Measurements from ENCODE around the gene REC8.

The REC8 gene

DNA sequence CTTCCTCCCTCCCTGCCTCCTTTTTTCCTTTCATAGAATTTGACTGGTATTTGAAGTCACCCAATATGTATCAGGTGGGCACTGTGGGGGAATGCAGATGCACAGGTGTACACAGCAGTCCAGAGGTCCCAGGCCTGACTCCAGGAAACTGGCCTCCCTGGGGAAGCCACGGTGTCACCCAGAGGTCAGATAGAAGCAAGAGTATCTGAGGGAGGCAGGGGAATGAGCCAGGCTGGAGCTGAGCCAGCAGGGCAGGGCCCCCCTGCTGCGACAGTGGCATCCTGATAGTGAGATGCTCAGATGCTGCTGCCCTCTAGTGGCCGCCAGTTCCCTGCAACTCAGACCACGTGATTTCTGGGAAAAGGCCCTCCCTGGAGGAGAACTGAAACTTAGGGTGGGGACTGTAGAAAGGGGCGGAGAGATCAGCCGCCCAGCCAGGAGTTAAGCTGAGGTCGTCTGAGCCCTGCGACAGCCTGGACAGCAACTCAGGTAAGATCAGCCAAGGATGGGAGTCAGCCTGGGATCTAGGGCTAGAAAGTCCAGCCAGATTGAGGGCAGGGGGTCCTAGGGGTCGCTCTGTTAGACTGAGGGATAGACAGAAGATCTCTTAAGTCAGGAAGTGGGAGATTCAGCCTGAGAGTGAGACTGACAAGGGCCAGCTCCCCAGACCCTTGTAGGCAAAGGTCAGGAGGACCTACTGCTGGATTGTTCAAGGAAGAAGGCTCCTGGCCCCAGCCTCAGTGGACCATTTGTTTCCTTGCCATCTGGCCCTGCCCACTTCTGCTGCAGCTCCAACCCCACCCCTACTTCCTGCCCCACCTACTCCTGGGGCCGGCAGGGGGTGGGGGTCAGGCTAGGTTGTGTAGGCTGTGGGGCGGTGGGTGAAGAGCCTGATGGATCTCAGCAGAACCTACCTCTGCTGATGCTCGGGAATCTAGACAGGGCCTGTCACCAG is 10.8 kb upstream of the REC8 start, which contains the start of gene IRF9:
TSS of gene IRF9 (plus strand) at position 416 of the 955 bp plus-strand sequence. CDS start 880 bp downstream, outside the sequence.
- peak; percentile 92 for DNase-seq

DNA sequence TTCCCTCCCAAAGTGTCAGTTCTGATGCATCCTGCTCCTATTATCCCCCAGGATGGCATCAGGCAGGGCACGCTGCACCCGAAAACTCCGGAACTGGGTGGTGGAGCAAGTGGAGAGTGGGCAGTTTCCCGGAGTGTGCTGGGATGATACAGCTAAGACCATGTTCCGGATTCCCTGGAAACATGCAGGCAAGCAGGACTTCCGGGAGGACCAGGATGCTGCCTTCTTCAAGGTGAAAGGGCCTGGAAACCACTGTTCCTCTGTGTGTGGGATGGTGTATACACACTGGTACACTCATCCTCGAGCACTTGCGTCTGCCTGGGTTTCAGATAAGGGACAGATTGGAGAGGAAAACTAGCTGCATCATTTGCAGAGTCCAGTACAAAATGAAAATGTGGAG is 9.8 kb upstream of the REC8 start:
- DNase-seq = no peak

DNA sequence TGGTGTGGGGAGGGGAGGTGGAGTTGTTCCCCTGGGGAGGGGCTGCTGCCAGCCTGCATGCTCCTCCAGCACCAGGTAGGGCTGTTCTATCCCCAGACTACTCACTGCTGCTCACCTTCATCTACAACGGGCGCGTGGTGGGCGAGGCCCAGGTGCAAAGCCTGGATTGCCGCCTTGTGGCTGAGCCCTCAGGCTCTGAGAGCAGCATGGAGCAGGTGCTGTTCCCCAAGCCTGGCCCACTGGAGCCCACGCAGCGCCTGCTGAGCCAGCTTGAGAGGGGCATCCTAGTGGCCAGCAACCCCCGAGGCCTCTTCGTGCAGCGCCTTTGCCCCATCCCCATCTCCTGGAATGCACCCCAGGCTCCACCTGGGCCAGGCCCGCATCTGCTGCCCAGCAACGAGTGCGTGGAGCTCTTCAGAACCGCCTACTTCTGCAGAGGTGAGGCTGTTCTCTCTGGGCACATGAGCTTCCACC is 7.3 kb upstream of the REC8 start:
- no peak for DNase-seq

DNA sequence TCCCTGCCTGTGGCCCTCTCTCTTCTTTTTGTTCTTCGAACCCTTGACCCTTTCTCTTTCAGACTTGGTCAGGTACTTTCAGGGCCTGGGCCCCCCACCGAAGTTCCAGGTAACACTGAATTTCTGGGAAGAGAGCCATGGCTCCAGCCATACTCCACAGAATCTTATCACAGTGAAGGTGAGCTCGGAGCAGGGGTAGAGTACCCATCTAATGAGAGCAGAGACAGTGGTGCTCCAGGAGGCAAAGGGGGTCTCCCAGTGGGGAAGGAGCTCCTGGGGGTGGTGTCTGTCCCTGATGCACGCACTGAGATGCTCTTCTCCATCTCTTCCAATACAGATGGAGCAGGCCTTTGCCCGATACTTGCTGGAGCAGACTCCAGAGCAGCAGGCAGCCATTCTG is 6.1 kb upstream of the REC8 start:
- DNase-seq = no peak

DNA sequence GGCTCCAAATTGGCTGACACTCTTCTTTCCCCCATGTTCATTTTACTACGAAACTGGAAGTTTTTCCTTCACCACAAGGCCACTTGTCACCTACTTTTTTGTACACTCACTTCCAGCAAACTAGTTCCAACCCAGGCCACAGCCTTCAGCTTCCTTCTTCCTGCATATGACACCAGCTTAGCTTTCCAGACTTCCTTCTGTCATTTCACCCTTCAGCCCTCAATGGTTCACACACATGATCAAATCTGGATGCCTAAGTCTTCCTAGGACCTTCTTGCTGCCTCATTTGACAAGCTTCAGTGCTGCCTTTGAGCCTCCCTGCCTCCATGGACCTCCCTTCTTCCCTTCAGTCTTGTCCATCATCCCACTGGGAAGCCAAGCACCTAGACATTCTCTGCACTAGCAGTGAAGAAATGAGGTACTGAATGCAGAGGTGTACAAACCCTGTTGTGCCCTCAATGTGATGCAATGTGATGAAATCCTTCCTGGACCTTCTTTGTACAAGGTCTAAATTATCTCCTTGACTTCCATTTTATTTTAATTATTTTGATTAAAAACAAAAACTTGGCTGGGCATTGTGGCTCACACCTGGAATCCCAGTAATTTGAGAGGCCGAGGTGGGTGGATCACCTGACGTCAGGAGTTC is 4.3 kb upstream of the REC8 start:
- DNase-seq = no peak

DNA sequence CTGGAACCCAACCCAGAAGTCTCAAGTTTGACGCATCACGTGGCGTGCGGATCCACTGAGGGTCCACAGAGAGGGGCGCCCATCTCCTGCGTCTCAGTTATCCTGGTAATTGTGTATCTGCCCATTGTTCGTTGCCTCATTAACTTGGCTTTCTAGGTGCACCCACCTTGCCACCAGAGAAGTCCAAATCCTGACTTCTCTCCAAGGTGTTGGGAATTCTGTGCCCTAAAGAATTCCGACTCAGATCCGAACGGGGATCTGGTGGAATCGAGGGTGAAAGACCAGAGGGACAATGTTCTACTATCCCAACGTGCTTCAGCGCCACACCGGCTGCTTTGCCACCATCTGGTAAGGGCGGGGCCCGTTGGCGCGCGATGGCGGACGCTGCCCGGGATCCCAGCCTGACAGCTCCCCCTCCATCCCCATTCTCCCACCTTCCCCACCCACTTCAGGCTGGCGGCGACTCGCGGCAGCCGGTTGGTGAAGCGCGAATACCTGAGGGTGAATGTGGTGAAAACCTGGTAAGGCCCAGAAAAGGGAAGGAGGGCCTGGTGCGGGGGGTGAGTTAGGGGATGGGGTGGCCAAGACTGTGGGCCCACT is 481 bp downstream of the REC8 start:
- no peak for DNase-seq

DNA sequence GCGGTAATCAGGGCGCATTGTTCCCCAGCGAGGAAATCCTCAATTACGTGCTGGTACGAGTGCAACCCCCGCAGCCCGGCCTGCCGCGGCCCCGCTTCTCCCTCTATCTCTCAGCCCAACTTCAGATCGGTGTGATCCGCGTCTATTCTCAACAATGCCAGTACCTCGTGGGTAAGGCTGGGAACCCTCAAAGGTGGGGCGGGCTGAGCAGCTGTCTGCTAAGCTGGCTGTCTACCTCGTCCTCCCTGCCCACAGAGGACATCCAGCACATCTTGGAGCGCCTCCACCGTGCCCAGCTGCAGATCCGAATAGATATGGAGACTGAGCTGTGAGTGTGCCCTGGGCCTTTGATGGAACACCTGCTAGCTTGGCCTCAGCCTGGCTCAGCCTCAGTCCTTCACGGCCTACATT is 996 bp downstream of the REC8 start:
- DNase-seq = no peak

DNA sequence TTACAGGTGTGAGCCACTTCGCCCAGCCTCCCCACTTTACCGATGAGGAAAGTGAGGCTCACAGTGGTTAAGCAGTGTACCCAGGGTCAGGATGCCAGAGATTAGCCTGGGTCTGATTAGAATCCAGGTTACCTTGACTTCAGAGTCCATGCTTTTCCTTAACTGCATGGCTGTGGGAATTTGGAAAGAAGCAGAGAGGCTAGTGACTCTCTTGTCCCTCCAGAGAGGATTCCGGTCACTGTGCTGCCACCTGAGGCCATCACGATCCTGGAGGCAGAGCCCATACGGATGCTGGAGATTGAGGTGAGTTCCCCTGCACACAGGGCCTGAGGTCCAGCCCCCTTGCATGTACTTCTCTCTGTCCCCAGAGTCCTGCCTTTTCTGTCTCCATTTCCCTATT is 4.7 kb downstream of the REC8 start:
- no peak for DNase-seq

DNA sequence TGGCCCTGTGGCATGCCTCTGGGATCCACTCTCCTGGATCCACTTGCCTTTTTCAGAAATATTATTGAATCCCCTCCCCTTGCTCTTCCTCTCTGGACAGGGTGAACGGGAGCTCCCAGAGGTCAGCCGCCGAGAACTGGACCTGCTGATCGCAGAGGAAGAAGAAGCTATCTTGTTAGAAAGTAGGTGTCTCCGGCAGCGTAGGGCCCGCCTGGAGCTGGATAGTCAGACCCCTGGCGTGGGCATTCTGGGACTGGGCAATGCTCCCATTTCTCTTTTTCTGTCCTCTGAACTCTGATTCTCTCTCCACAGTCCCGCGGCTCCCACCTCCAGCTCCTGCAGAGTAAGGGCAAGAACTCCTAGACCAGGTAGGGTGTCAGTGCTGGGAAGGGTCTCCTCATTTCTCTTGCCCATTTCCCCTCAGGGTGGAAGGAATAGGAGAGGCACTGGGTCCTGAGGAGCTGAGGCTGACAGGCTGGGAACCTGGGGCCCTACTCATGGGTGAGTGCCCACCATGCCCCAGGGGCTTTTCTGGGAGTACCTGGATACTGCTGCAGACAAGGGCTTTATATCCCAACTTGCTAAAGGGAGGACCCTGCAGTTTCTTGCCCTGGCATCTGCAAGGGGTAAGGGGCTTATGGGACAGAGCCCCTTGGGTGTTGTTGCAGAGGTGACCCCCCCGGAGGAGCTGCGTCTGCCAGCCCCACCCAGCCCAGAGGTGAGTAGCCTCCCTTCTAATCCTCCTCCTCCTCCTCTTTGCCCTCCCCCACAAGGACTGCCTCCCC is 5.4 kb downstream of the REC8 start:
- no peak for DNase-seq

DNA sequence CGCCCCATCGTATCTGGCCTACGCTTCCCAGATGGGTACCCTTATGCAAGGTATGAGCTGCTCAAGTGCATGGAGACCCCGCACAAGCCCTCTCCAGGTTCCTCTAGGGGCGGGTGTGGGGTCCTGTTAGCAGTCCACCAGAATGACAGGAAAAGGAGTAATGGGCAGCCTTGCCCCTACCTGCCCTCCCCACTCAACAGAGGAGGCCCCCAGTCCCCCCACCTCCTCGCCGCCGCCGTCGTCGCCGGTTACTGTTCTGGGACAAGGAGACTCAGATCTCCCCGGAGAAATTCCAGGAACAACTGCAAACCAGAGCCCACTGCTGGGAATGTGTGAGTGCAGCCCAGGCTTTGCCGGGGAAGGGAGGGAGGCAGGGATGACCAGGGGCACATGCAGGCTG is 6.0 kb downstream of the REC8 start:
- DNase-seq = no peak

DNA sequence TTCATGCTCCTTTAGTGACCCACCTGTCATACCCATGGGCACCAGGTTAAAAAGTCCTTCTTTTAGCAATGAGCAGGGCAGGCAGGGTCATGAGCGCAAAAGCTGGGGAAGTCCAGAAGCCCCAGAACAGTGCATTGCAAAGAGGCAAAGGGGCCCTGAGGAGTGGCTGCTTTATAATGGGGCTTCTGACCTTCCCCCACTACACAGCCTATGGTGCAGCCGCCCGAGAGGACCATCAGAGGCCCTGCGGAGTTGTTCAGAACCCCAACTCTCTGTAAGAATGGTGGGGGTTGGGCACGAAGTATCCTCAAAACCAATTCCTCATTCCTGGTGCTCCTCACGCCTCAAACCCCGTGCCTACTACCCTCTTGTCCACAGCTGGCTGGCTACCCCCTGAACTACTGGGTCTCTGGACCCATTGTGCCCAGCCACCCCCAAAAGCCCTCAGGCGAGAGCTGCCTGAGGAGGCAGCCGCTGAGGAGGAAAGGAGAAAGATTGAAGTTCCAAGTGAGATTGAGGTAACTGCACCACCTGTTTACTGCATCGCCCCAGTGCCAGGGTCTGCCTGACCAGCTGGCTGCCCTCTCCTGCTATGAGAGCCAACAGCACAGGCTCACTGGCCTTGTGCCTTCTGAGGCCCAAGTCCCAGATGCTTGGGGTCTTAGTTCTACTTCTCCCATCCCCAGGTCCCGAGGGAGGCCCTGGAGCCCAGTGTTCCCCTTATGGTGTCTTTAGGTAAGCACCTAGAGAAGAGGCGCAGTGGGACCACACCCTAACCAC is 6.7 kb downstream of the REC8 start:
- no peak for DNase-seq

DNA sequence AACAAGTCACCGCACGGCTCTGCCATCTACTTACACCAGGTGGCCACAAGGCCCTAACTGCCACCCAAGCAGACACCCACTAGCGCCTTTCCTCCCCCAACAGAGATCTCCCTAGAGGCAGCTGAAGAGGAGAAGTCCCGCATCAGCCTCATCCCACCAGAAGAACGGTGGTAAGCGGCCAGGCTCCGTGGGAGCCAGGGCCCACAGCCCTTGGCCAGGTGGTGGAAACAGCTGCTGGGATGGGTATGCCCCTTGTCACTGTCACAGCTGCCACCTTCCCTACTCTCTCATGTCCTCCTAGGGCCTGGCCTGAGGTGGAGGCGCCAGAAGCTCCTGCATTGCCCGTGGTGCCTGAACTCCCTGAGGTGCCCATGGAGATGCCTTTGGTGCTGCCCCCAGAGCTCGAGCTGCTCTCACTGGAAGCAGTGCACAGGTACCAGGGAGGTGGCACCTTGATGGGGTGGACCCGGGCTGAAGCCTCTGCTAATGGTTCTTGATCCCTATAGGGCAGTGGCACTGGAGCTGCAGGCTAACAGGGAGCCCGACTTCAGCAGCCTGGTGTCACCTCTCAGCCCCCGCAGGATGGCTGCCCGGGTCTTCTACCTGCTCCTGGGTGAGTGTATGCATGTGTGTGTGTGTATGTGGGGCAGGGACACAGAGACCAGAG is 7.5 kb downstream of the REC8 start:
- DNase-seq = no peak

DNA sequence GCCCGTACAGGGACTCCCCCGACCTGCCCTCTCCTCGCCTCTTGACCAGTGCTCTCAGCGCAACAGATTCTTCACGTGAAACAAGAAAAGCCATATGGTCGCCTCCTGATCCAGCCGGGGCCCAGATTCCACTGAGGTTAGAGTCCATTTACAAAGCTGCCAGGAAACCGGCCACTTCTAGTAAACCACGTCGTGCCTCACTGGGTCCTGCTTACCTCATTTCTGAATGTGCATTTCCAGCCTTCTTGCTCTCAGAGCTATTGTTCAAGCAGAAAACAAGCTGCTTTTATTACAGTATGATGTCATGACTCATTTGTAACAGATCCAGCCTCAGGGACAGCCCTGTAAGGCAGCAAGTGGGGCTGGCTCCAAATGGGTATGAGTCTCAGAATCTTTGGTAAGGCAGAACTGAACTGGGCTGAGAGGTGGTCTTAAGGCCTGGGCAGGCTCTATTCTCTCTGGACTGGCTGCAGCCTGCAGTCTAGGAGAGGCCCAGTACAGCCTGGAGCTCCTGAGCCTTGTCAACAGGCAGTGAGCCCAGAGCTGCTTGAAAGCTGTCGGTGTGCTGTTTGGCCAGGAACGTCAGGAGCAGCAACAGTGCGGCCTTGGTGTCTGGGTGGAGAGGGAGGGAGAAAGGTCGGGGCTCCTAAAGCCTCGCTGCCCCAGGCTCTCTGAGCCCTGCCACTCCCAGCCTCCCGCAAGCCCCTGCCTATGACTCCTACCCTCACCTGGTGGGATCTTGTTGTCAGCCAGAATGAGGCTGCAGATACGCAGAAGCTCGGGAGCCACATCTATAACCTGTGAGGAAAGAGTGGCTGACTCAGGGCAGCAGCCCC is 8.3 kb downstream of the REC8 start:
- peak; percentile 31 for DNase-seq

DNA sequence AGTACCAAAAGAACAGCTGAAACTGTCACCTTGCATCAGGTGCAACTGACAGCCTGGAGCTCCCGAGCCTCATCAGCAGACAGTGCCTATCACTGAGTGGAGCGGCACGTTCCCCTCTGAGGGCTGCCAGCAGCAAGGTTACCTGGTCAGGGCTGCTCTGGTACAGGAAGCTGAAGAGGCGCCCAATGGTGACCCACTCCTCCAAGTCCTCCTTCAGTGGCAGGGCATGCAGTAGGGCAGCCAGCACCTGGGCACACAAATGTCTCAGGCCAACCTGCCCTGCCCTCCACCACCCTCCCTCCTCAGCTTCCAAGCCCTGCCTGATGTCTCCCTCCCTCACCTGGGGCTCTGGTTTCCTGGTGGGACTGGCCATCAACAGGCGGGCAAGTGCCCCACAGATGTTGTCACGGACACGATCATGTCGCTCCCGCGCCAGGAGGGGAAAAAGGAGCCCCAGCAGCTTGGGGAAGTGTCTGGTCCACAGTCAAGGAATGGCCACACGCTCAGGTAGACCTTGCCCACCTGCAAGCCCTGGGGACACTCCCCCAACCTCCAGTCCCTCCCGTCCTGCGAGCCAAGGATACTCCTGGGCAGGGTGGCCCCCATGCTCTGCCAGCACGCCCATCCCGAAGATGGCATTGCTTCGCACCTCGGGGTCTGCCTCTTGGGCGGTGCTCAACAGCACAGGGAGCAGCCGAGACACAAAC is 9.6 kb downstream of the REC8 start:
- DNase-seq = no peak

DNA sequence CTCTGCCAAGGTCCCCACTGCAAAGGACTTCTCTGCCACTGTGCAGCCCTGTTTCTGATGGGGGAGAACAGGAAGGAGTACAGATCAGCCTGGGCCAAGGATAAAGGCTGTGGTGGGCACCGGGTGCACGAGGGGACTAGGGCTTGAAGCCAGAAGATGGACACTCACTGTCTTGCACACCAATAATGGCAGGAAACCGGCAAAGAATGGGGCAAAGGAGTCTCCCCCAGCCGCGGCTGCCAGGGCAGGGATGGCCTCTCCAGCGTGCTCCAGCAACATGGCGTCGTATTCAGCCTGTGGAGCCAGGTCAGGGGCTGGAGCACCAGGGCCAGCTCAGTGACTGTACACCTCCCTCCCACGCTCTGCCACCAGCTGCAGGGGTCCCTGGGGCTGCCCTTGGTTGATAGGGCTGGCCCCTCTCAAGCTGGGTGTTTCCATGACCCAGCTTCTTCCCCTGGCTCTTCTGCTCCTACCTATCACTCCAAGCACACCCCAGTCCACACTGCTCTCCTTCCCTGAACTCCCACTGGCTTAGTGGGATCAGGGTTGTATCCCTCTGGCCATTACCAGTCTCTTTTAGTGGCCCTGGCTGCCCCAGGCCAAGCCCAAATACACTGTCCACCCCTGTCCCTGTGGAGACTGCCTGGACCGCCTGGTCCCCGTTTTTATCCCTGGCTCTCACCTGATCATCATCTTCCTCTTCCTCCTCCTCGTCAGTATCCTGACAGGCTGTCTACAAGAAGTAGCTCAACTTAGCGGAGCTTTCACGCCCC is 10.4 kb downstream of the REC8 start:
- no peak for DNase-seq

DNA sequence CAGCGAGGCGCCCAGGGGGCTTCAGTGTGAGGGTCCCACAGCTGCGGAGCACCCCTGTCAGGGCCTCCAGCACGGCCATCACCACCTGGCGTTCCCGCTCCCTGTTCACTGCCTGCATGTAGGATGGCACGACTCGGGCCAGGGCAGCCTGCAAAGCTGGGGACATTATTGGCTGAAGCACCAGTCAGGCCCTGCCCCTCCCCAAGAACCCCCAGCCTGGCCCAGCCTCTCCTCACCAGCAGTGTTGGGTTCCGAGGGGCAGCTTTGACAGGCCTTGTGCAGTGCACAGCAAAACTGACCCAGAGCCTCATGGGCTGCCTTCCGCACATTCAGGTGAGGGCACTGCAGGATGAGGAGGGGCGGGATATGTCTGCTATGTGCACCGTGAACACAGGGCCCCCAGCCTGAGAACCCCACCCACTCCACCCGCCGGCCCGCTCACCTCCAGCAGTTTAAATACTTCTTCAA is 11.2 kb downstream of the REC8 start:
- no peak for DNase-seq

DNA sequence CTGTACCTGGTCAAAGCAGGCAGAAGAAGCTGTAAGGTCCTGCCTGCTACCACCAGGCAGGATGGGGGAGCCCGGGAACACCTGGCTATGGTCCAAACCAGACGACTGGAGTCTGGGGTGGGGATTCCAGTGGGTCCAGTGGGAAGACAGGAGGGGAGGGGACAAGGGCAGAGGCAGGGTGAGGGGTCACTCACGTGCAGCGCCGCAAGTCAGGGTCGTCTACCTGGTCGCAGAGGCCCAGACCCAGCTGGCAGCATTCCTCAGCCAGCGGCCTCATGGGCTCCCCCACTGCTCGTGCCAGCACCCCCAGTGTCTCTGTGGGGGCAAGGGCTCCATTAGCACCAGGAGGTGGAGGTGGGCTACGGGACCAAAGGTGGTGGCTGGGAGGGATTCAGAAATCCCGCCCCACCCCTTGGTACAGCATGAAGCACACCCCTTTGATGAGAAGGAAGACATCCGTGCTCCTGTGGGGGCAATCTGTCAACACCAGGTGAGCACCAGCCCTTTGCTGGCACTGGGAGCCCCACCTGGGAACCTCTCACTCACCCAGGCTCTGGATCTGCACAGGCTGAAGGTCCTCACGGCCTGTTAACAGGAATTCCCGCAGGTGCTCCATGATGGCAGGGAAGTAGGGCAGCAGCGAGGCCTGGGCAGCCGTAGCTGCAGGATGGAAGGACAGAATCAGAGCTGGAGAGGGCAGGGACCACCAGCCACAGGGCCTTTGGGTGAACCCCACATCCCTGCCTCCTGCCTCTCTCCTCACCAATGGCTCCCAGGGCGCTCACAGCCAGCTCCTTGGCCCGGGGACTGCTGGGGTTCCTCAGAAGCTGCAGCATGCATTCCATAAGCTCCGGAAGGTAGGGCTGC is 12.5 kb downstream of the REC8 start:
- DNase-seq = no peak

DNA sequence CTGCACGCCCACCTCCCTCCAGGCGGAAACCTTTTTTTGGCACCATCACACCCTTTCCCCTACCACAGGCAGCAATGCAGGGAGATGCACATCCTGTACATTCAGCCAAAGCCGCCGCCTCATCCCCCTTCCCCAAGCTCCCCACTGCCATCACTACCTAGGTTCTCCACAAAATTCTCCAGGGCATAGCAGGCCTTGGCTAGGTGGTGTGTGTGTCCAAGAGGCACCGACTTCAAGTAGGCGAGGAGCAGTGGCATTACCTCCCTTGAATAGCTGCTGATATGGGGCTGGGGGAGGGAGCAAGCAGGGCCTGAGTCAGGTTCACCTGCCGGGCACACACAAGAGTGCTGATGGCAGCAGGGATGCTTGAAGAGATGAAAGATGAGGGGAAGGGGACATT is 13.1 kb downstream of the REC8 start:
- DNase-seq = no peak

All from T1000 (cell line).